ENCODE measurements around the gene CHD2.

CHD2 gene

GRCh38 chr15:93027413-93027812 is 127.3 kb downstream of the CHD2 start:
- no peak overlapping the region for H3K4me2 ChIP-seq (ENCODE audit: low read depth, low read length, poor library complexity, severe bottlenecking)
- H3K9me3 ChIP-seq (ENCODE audit: insufficient read depth, low read depth, low read length), result no peaks in the 10 kb centered on the region
- no peaks in the 10 kb centered on the region for H3K79me2 ChIP-seq (ENCODE audit: insufficient read depth, low read length)
- no peak overlapping the region for H3K9ac ChIP-seq (ENCODE audit: low read depth, low read length, poor library complexity, severe bottlenecking)
- no peaks in the 10 kb centered on the region for H3K9me2 ChIP-seq (replicated peaks; ENCODE audit: low read depth, low read length)
- no peaks in the 10 kb centered on the region for H3F3A ChIP-seq (ENCODE audit: low read depth)
- no peak overlapping the region for H3K4me3 ChIP-seq (ENCODE audit: low read length, poor library complexity, severe bottlenecking)
- peaks cover 14% of the 10 kb centered on the region for H4K20me1 ChIP-seq (ENCODE audit: insufficient read depth, low read length, poor library complexity, severe bottlenecking)
- H3K27me3 ChIP-seq (ENCODE audit: insufficient read depth, low read length, poor library complexity, severe bottlenecking), result no peaks in the 10 kb centered on the region
- TF ChIP-seq EZH2phosphoT487 (IDR thresholded peaks at IDR 0.05; ENCODE audit: borderline replicate concordance) (no peak), CTCF (conservative IDR thresholded peaks at IDR 0.05; ENCODE audit: low read length) (no peak)
- H2AFZ ChIP-seq (ENCODE audit: low read length), result no peak overlapping the region
- H3K36me3 ChIP-seq (ENCODE audit: insufficient read depth, low read length), result peaks cover 59% of the 10 kb centered on the region
- peaks cover 4% of the 10 kb centered on the region for H3K4me1 ChIP-seq (ENCODE audit: insufficient read depth, low read length, poor library complexity, severe bottlenecking)

DNA sequence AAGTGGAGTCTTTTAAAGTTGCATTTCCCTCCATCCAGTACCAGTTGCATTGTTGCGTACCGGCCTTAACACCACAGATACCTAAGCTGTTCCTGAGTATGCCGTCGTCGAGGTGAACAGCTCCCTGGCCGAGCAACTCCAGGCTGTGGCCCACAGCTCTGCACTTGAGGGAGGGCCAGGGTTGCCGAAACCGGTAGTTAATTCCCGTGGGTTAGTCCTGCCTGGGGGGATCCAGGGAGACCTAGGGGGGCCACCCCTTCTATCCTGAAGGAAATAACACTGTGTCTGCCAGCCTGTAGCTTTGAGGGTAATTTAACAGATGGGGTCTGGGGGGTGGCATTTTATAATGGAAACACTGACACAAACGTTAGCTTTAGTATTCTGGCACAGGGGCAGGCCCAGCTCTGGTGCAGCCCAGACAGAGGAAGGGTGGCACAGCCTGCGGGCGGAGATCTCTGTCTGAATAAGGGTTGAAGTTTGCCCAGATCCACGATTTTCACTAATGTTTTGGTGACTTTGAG is 128.0 kb downstream of the CHD2 start:
- Histone ChIP-seq H3F3A (ENCODE audit: low read depth) (no peaks in the 10 kb centered on the region), H4K20me1 (ENCODE audit: insufficient read depth, low read length, poor library complexity, severe bottlenecking) (peaks cover 10% of the 10 kb centered on the region), H3K4me3 (ENCODE audit: low read length, poor library complexity, severe bottlenecking) (no peak overlapping the region), H3K9me3 (ENCODE audit: insufficient read depth, low read depth, low read length) (no peaks in the 10 kb centered on the region), H2AFZ (ENCODE audit: low read length) (no peak overlapping the region), H3K9ac (ENCODE audit: low read depth, low read length, poor library complexity, severe bottlenecking) (no peak overlapping the region), H3K36me3 (ENCODE audit: insufficient read depth, low read length) (peaks cover 51% of the 10 kb centered on the region), H3K79me2 (ENCODE audit: insufficient read depth, low read length) (no peaks in the 10 kb centered on the region), H3K9me2 (replicated peaks; ENCODE audit: low read depth, low read length) (no peaks in the 10 kb centered on the region), H3K4me2 (ENCODE audit: low read depth, low read length, poor library complexity, severe bottlenecking) (no peak overlapping the region), H3K27me3 (ENCODE audit: insufficient read depth, low read length, poor library complexity, severe bottlenecking) (no peaks in the 10 kb centered on the region), H3K4me1 (ENCODE audit: insufficient read depth, low read length, poor library complexity, severe bottlenecking) (peaks cover 4% of the 10 kb centered on the region)
- TF ChIP-seq EZH2phosphoT487 (IDR thresholded peaks at IDR 0.05; ENCODE audit: borderline replicate concordance), result no peak
- TF ChIP-seq CTCF (conservative IDR thresholded peaks at IDR 0.05; ENCODE audit: low read length), result no peak

- Histone ChIP-seq H3K9me3 (ENCODE audit: insufficient read depth, low read depth, low read length) (no peaks in the 10 kb centered on the region), H3F3A (ENCODE audit: low read depth) (no peaks in the 10 kb centered on the region), H3K4me3 (ENCODE audit: low read length, poor library complexity, severe bottlenecking) (no peak overlapping the region), H3K4me2 (ENCODE audit: low read depth, low read length, poor library complexity, severe bottlenecking) (no peak overlapping the region), H3K4me1 (ENCODE audit: insufficient read depth, low read length, poor library complexity, severe bottlenecking) (peaks cover 4% of the 10 kb centered on the region), H3K27me3 (ENCODE audit: insufficient read depth, low read length, poor library complexity, severe bottlenecking) (no peaks in the 10 kb centered on the region), H3K36me3 (ENCODE audit: insufficient read depth, low read length) (peaks cover 46% of the 10 kb centered on the region; the same call in 1 of the 2 replicates), H3K9me2 (replicated peaks; ENCODE audit: low read depth, low read length) (no peaks in the 10 kb centered on the region), H3K9ac (ENCODE audit: low read depth, low read length, poor library complexity, severe bottlenecking) (no peak overlapping the region), H4K20me1 (ENCODE audit: insufficient read depth, low read length, poor library complexity, severe bottlenecking) (peaks cover 4% of the 10 kb centered on the region), H2AFZ (ENCODE audit: low read length) (no peak overlapping the region), H3K79me2 (ENCODE audit: insufficient read depth, low read length) (no peaks in the 10 kb centered on the region)
- no peak for TF ChIP-seq EZH2phosphoT487 (IDR thresholded peaks at IDR 0.05; ENCODE audit: borderline replicate concordance)
- no peak for TF ChIP-seq CTCF (conservative IDR thresholded peaks at IDR 0.05; ENCODE audit: low read length)
Measured at GRCh38 chr15:93028632-93029213, 128.6 kb downstream of the CHD2 start.

Measured in Loucy (cell line).